MM.1S (cell line): ENCODE measurements around the gene ZNF385A.

Experiments
- DNase-seq: peaks from one replicate; pipeline ENCODE4 v3.0.0-alpha.2; 2015
- H2AFZ ChIP-seq: fragments of 300-600 bp; sonication (generic); 2 replicates; pipeline ENCODE4 v1.6.0; 2016; ENCODE audit warnings: antibody characterized with exemption, low read length
- H3F3A ChIP-seq: fragments of 300-600 bp; sonication (generic); 2 replicates; pipeline ENCODE4 v1.6.1; 2016; ENCODE audit warnings: mild to moderate bottlenecking, antibody characterized with exemption, low read length, moderate library complexity, mixed read lengths; ENCODE audit not compliant: insufficient read depth
- H3K27ac ChIP-seq: fragments of 300-600 bp; sonication (generic); 2 replicates; pipeline ENCODE4 v1.5.1; 2016; ENCODE audit warnings: mild to moderate bottlenecking, low read length
- H3K27me3 ChIP-seq: fragments of 300-600 bp; sonication (generic); replicated peaks from 2 replicates; pipeline ENCODE4 v1.6.0; 2016; ENCODE audit warnings: low read length; ENCODE audit not compliant: insufficient read depth
- H3K36me3 ChIP-seq: fragments of 300-600 bp; sonication (generic); replicated peaks from 2 replicates; pipeline ENCODE4 v1.6.1; 2016; ENCODE audit warnings: mild to moderate bottlenecking, low read length, mixed read lengths; ENCODE audit not compliant: insufficient read depth
- H3K4me1 ChIP-seq: fragments of 300-600 bp; sonication (generic); 2 replicates; pipeline ENCODE4 v1.6.1; 2016; ENCODE audit warnings: low read length, mixed read lengths
- H3K4me2 ChIP-seq: fragments of 300-600 bp; sonication (generic); 2 replicates; pipeline ENCODE4 v1.6.0; 2016; ENCODE audit warnings: low read depth, low read length
- H3K4me3 ChIP-seq: fragments of 300-600 bp; sonication (generic); 2 replicates; pipeline ENCODE4 v1.5.1; 2016; ENCODE audit warnings: low read length, mixed read lengths
- H3K79me2 ChIP-seq: fragments of 300-600 bp; sonication (generic); 2 replicates; pipeline ENCODE4 v1.6.1; 2016; ENCODE audit warnings: mixed run types, low read length, mixed read lengths
- H3K9ac ChIP-seq: fragments of 300-600 bp; sonication (generic); 2 replicates; pipeline ENCODE4 v1.6.1; 2016; ENCODE audit warnings: low read length, mixed read lengths
- H3K9me2 ChIP-seq: fragments of 300-600 bp; sonication (generic); replicated peaks from 2 replicates; pipeline ENCODE4 v1.6.1; 2016; ENCODE audit warnings: mild to moderate bottlenecking, low read length, mixed read lengths; ENCODE audit not compliant: insufficient read depth
- H3K9me3 ChIP-seq: fragments of 300-600 bp; sonication (generic); replicated peaks from 2 replicates; pipeline ENCODE4 v1.6.1; 2016; ENCODE audit warnings: mild to moderate bottlenecking, low read length, mixed read lengths; ENCODE audit not compliant: insufficient read depth
- H4K20me1 ChIP-seq: fragments of 300-600 bp; sonication (generic); 2 replicates; pipeline ENCODE4 v1.6.1; 2016; ENCODE audit warnings: mild to moderate bottlenecking, low read length, moderate library complexity, mixed read lengths; ENCODE audit not compliant: insufficient read depth
- CTCF ChIP-seq: fragments of 300-600 bp; sonication (generic); IDR thresholded peaks from 2 replicates; pipeline ENCODE4 v1.5.1; 2016; ENCODE audit warnings: antibody characterized with exemption, low read length, mixed read lengths
- EZH2 ChIP-seq: fragments of 300-600 bp; sonication (generic); optimal IDR thresholded peaks from 2 replicates; pipeline ENCODE3; 2017; ENCODE audit warnings: low read depth, mild to moderate bottlenecking, antibody characterized with exemption, low read length, mixed read lengths
- EZH2phosphoT487 ChIP-seq: fragments of 300-600 bp; sonication (generic); IDR thresholded peaks from 2 replicates; pipeline ENCODE4 v1.6.1; 2018; ENCODE audit warnings: antibody characterized with exemption, low read length

ZNF385A gene

GRCh38 chr12:54338698-54339296 is 45.7 kb downstream of the ZNF385A start:
- no peak overlapping the region for H3K4me2 ChIP-seq

DNA sequence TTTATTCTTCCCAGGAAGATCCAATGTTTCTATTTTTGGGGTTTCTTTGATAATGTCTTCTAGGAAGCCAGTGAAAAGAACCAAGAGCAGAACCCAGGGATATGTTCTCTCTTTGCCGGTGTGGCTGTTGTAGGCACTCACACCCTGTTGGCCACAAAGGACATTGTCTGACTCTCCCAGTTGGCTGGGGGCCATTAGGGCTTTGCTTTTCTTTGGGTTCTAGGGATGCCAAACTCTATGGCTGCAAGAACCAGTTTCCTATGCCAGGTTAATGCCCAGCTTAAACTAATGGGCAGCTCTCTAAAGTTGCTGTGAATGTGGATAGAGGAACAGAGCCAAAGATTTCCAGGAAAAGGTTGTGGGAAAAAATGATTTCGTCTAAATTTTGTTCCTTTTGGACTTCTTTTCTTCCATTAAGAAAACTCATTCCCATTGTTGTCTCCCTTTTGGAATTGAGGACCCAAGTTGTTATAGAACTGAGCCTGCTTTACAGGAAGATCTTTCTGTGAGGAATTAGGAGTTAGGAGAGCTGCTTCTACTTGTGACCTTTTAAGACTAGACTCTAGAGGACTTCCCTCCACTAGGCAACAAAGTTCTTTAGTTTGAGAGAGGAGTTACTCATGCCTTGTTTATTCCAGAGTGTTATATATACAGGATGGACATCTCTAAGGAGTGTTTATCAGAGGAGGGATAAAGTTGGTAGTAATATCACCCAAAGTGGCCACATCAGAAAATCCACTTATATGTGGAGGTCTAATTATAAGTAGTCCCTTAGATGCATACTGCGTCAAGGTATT is 46.5 kb downstream of the ZNF385A start:
- peaks cover 34% of the 10 kb centered on the region for H3K79me2 ChIP-seq
- no peaks in the 10 kb centered on the region for H3K9me2 ChIP-seq
- H2AFZ ChIP-seq: no peak overlapping the region
- H3K27me3 ChIP-seq: no peaks in the 10 kb centered on the region
- no peaks in the 10 kb centered on the region for H3K9me3 ChIP-seq
- no peak overlapping the region for H3K4me3 ChIP-seq
- H3K27ac ChIP-seq: no peak overlapping the region
- no peak for TF ChIP-seq CTCF
- no peak for TF ChIP-seq EZH2phosphoT487
- TF ChIP-seq EZH2: no peak
- H3K4me2 ChIP-seq: no peak overlapping the region
- H3F3A ChIP-seq: no peaks in the 10 kb centered on the region
- no peaks in the 10 kb centered on the region for H3K4me1 ChIP-seq
- H3K36me3 ChIP-seq: 0 out of 2 replicates have a peak, but pooled peaks cover under 1% of the 10 kb centered on the region
- H4K20me1 ChIP-seq: no peaks in the 10 kb centered on the region
- DNase-seq: no peak
- no peak overlapping the region for H3K9ac ChIP-seq

More at GRCh38 chr12:54338698-54339296, 45.7 kb downstream of the ZNF385A start:
- Histone ChIP-seq H3K9ac (no peak overlapping the region), H3F3A (no peaks in the 10 kb centered on the region), H3K9me3 (no peaks in the 10 kb centered on the region), H3K27me3 (no peaks in the 10 kb centered on the region), H3K4me3 (no peak overlapping the region), H3K79me2 (peaks cover 27% of the 10 kb centered on the region), H4K20me1 (no peaks in the 10 kb centered on the region), H3K4me1 (no peaks in the 10 kb centered on the region), H3K9me2 (no peaks in the 10 kb centered on the region), H2AFZ (no peak overlapping the region), H3K27ac (no peak overlapping the region), H3K36me3 (0 out of 2 replicates have a peak, but pooled peaks cover 5% of the 10 kb centered on the region)
- TF ChIP-seq EZH2 (no peak), EZH2phosphoT487 (no peak), CTCF (no peak)
- DNase-seq: no peak

DNA sequence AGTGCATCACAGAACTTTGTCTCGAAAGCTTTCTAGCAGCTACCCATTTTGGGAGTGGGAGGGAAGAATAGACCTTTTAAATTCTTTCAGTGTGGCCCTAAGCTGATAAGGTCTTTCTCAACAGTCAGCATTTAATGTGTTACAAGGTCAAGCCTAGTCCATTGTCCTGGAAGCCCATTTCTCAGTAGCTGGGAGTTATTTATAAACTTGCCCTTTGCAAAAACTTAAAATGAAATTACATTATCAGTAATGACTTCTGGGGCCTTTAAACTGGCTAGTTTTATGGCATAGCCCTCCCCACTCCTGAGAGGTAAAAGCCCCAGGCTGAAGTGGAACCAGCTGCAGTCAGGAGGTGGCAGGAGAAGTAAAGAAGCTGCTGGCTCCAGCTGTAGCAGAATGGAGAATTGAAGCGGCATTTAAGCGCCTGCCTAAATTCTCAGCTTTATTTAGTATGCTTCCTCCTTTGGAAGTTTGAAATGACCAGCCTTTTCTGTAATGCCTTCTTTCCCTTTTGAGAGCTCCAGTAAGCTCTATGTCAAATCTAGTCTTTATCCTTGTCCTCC is 47.2 kb downstream of the ZNF385A start:
- Histone ChIP-seq H3K9me3 (no peaks in the 10 kb centered on the region), H3K4me3 (no peak overlapping the region), H3K36me3 (no peaks in the 10 kb centered on the region), H3K9me2 (no peaks in the 10 kb centered on the region), H3K4me1 (no peaks in the 10 kb centered on the region), H3F3A (no peaks in the 10 kb centered on the region), H3K4me2 (no peak overlapping the region), H3K79me2 (peaks cover 39% of the 10 kb centered on the region), H4K20me1 (no peaks in the 10 kb centered on the region), H3K27ac (no peak overlapping the region), H3K9ac (no peak overlapping the region), H2AFZ (no peak overlapping the region), H3K27me3 (no peaks in the 10 kb centered on the region)
- TF ChIP-seq EZH2phosphoT487 (no peak), EZH2 (no peak), CTCF (no peak)
- DNase-seq: no peak
